HG03025 (cell line): Measurements from ENCODE around the gene DOHH.

ENCODE experiments used
- ATAC-seq: cut with Tn5 transposase; IDR thresholded peaks from one replicate; pipeline ENCODE4 v1.9.1; 2021; ENCODE audit warnings: mild to moderate bottlenecking, moderate library complexity; ENCODE audit not compliant: unreplicated experiment, low FRiP score

The DOHH gene

GRCh38 chr19:3480383-3481091 lies 19.9 kb downstream of the DOHH start, which contains the start of gene SMIM24:
Gene SMIM24 (minus strand): TSS chr19:3480525. CDS start chr19:3480463, 62 bp downstream.
- ATAC-seq: no peak

DNA sequence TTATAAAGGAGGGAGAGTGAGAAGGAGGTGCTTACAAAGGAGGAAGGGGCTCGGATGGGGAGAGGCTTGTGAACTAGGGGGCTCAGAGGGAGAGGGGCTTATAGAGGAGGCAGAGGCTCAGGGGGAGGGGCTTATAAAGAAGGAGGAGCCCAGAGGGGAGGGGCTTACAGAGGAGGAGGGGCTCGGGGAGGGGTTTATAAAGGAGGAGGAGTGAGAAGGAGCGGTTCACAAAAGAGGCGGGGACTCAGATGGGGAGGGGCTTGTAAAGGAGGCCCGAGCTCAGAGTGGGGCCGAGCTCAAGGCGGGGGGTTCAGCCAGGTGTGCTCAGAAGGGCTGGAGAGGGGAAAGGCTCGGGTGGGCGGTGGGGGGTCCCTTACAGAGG lies 20.6 kb downstream of the DOHH start:
- no peak for ATAC-seq

DNA sequence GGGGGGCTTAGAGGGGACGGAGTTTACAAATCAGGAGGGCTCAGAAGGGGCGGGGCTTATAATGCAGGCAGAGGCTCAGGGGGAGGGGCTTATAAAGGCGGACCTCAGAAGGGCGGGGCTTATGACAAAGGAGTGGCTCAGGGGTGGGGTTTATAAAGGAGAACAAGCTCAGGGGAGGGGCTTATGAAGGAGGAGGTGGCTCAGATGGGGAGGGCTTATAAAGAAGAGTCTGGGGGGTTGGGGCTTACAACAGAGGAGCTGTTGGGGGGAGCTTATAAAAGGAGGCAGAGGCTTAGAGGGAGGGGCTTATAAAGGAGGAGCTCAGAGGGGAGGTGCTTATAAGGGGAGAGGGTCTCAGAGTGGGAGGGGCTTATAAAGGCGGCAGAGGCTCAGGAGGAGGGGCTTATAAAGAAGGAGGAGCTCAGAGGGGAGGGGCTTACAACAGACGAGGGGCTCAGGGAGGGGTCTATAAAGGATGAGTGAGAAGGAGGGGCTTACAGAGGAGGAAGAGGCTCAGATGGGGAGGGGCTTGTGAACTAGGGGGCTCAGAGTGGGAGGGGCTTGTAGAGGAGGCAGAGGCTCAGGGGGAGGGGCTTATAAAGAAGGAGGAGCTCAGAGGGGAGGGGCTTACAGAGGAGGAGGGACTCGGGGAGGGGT lies 21.2 kb downstream of the DOHH start:
- no peak for ATAC-seq

DNA sequence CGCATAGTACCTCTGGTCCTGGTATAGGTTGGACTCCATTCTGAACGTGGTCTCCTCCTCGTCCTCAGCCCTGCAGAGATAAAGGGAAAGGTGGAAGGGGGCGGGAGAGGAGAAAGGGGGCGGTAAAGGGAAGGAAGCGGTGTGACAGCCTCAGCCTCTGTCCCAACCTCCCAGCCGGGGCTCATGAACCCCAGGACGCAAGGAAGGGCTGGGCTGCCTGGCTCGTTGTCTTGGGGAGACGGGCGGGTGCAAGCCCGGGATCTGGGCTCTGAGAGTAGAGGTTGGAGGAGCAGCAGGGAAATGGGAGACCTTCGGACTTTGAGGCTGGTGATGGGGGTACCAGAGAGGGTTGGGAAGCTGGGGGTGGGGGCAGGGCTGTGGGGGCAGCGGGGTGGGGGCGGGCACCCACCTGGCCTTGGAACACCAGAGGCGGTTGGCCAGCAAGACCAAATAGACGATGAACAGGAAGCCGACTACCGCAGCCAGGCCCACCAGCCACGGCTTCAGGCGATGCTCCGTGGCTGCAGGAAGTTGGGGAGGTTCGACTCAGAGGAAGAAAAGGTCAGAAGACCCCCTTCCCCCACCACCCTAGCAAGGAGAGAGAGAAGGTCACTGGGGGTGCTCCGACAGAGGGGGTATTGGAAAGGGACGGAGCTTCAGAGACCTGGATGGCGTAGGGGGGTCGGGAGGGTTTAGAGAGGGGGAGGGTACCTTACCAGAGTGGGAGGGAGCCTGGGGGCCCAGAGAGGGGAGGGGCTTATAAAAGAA lies 21.9 kb downstream of the DOHH start:
- no peak for ATAC-seq

DNA sequence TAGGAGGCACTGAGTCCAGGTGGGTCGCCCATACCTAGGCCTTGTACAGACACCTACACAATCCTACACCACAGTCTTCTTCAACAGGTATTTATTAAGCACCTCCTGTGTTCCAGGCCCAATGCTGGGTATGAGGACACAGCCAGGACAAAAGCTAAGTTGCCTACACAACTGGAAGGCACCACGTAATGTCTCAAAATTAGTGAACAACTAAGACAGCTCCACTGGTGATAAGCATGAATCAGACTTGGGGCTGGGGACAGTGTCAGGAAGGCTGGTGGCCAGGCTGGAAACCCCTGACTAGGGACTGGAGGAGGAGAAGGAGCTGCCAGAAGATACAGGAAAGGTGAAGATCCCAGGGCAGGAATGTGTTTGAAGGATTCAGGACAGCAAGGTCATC lies 22.5 kb downstream of the DOHH start:
- ATAC-seq: no peak

- no peak for ATAC-seq
These were observed 23.0 kb downstream of the DOHH start for GRCh38 chr19:3477506-3477905.

- ATAC-seq: no peak
These were observed 23.6 kb downstream of the DOHH start for GRCh38 chr19:3476830-3477229.

DNA sequence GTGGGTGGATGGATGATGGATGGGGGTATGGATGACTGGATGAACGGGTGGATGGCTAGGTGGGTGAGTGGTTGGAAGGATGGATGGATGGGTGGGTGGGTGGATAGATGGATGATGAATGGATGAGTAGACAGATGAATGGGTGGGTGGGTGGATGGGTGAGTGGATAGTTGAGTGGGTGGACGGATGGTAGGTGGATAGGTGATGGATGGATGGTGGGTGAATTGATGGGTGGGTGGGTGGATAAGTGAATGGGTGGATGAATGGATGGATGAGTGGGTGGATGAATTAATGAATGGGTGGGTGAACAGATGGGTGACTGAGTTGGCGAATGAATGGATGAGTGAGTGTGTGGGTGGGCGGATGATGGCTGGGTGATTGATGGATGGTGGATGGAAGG lies 25.0 kb downstream of the DOHH start:
- no peak for ATAC-seq

DNA sequence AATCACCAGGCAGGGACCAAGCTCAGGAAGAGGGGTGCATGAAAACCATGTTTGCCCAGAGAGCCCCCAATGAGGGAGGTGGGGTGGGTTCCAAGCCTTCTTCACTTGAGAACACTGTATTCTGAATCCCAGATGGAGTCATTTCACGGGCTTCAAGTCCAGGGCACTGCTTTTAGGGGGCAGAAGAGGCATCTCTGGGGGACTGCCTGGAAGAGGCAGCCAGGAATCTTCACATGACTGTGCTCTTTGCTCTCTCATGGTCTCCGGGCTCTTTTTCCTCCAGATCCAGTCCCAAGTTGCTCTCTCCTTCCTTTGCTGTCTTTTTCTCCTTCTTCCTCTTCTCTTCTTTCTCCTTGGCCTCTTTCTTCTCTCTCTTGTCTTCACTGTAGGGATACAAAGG lies 25.9 kb downstream of the DOHH start:
- no peak for ATAC-seq

DNA sequence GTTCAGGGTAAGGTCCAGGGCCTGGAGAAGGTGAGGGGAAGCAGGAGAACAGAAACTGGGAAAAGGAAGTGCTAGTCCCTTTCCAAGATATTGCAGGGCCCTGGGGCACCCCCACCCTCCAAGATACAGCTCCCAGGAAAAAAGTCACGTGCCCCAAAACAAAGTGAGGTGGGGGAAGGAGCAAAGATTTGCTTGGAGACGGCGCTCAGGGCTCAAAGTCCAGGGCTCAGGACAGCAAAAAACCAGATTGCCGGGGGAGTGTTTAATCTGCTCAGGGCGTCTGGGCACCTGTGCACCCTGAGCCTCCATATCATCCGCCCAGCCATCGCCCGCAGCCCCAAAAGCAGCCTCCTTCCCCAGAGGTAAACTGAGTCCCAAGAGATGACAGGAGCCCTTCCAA lies 26.5 kb downstream of the DOHH start:
- ATAC-seq: no peak

GRCh38 chr19:3471954-3472655 lies 28.4 kb downstream of the DOHH start:
- no peak for ATAC-seq

DNA sequence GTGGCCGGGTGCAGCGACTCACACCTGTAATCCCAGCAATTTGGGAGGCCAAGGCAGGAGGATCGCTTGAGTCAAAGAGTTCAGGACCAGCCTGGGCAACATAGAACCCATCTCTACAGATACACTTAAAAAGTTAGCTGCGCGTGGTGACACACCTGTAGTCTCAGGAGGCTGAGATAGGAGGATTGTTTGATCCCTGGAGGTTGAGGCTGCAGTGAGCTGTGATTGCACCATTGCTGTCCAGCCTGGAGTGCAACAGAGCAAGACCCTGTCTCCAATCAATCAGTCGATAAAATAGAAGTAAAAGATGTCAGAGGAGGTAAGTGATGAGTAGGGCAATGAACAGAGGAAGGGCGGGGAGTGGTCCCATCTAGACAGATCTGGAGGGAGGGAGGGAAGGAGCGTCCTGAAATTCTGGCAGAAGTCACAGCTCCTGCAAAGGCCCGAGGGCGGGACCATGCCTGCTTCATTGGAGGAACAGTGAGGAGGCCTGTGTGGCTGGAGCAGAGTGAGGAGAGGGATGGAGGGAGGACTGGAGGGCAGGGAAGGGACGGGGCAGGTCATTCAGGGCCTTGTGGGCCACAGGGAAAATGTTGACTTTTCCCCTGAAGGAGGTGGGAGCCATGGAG lies 29.9 kb downstream of the DOHH start:
- ATAC-seq: no peak

DNA sequence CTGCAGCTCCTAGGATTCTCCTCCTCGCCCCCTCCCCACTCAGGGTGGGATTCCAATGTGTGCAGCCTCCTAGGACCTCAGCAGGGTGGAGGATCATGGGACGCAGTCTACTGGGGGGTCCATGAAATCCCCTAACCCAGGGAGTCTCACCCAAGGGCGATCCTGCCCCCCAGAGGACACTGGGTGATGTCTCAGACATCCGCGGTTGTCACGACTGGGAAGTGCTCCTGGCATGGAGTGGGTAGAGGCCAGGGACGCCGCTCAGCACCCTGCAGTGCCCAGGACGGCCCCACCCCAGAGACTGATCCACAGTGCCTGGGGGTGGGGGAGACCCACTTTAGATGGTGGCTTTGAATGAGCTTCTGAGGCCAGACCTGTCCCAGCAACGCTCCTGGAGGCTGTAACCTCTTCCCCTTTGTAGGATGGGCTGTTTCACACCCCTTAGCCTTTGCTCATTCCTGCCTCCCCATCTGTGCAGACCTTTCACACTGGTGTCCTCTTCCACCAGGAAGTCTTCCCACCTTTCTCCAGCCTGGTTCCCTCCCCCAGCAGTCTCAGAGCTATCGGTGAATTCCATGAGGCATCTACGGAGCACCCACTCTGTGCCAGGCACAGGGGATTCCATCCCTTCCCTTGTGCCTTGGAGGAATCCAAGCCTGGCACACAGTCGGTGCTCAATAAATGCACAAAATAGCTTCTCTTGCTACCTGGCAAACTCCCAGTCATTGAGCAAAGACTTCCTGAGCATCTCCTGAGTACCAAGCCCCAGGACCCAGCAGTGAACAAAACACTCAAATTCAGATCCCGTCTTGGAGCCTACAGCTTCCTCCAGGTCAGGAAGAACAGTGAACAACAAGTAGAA lies 30.6 kb downstream of the DOHH start:
- ATAC-seq: no peak

GRCh38 chr19:3468211-3468610 lies 32.3 kb downstream of the DOHH start:
- no peak for ATAC-seq

GRCh38 chr19:3467437-3468198 lies 32.9 kb downstream of the DOHH start:
- ATAC-seq: no peak

GRCh38 chr19:3466635-3467034 lies 33.8 kb downstream of the DOHH start:
- no peak for ATAC-seq

DNA sequence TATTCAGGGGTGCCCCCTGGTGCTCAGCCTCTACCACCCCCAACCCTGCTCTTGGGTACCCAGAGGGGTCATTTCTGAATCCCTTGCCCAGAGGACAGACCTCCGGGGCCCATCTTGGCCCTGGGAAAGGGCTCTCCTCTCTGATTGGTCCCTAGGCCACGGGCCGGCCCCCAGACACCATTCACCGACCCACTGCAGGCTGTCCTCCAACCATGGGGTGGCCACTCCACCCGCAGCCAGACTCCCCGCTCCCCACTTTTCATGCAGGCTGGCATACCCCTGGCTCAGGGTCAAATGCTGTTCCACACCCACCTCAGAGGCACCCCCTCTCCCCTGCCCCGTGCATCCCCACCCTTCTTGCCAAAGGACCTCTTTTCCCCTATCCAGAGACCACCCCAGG lies 34.9 kb downstream of the DOHH start:
- ATAC-seq: no peak

DNA sequence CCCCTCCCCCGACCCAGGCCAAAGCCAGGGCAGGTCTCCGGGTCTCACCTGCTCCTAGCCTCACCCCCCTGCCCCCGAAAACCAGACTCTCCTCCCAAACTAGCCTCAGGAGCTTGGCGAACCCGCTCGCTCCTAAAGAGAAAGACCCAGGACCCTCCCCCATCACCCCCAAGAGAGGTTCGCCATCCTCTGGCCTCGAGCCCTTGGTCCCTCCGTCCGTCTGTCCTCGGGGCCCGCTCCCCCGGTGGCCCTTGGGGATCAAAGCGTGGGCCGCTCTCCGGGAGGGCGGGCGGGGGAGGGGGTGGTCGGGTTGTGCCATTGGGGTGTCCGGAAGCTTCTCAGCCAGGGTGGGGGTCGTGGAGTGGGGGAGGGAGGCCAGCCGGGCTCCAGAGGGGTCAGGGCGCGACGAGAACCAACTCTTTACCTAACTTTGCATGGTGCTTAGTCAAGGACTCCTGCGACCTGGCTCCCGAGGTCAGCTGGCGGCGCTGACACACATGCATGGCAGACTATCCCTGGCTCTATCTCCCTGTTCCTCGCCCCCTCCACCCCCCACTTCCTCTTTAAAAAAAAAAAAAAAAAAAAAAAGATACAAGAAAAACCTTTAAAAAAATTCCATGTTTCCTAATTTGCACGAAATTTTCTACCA lies 35.8 kb downstream of the DOHH start:
- no peak for ATAC-seq
